GM06990 (cell line): ENCODE measurements around the gene HIRA.

Source experiments
- DNase-seq: peaks from one replicate; pipeline ENCODE4 v3.0.0-alpha.2; 2011; ENCODE audit not compliant: insufficient read length; ENCODE audit errors: extremely low read depth
- H3K27me3 ChIP-seq: replicated peaks from 2 replicates; pipeline ENCODE4 v1.6.0; 2011; ENCODE audit warnings: low read length; ENCODE audit not compliant: control insufficient read depth, insufficient read depth
- H3K36me3 ChIP-seq: 2 replicates; pipeline ENCODE4 v1.5.1; 2011; ENCODE audit warnings: low read length; ENCODE audit not compliant: control insufficient read depth, insufficient read depth
- H3K4me3 ChIP-seq: replicated peaks from 2 replicates; pipeline ENCODE4 v1.5.1; 2011; ENCODE audit warnings: low read depth, mild to moderate bottlenecking, control low read depth, low read length
- TF ChIP-seq, protein P1 (sequence below): IDR thresholded peaks from 2 replicates; pipeline ENCODE4 v1.5.1; 2011; ENCODE audit warnings: low read length, control low read depth, mild to moderate bottlenecking, inconsistent platforms; ENCODE audit not compliant: insufficient read depth, poor library complexity, severe bottlenecking

The HIRA gene

DNA sequence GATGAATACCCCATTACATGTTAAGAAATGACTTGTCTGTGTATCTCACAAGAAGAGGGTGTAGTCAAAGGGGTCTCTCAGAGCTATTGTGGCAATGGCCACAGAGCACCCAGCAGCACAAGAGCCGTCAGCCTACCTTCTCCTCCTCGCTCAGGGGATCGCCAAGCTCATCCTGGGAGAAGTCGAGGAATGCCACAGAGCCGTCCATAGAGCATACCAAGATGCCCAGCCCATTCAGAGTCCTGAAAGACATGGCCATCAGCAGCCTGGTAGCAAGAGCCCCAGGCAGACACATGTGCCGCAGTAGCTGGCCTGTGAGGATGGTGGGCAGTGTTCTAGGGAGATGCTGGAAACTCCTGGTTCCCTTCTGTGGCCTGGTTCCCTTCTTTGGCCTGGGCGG, 44.0 kb downstream of the HIRA start:
- Histone ChIP-seq H3K36me3 (peaks cover 49% of the 10 kb centered on the region), H3K4me3 (no peak overlapping the region), H3K27me3 (no peaks in the 10 kb centered on the region)
- TF ChIP-seq, protein P1, sequence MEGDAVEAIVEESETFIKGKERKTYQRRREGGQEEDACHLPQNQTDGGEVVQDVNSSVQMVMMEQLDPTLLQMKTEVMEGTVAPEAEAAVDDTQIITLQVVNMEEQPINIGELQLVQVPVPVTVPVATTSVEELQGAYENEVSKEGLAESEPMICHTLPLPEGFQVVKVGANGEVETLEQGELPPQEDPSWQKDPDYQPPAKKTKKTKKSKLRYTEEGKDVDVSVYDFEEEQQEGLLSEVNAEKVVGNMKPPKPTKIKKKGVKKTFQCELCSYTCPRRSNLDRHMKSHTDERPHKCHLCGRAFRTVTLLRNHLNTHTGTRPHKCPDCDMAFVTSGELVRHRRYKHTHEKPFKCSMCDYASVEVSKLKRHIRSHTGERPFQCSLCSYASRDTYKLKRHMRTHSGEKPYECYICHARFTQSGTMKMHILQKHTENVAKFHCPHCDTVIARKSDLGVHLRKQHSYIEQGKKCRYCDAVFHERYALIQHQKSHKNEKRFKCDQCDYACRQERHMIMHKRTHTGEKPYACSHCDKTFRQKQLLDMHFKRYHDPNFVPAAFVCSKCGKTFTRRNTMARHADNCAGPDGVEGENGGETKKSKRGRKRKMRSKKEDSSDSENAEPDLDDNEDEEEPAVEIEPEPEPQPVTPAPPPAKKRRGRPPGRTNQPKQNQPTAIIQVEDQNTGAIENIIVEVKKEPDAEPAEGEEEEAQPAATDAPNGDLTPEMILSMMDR, result no peak
- DNase-seq, result no peak

DNA sequence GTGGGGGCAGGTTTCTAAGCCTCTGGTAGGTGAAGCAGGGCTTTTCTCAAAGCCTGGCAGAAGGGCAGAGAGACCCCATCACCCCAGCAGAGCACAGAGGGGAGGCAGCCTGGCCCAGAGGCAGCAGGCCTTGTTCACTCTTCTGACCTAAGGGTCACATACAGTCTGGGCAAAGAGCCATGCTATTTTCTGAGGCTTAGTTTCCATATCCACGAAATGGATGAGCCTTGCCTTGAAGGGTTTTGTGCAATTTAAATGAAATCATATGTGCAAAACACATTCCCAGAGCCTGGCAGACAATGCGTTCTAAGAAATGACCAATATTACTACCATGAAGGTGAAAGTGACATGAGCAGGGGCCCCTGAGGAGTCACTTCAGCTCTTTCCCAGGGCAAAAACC, 44.5 kb downstream of the HIRA start:
- TF ChIP-seq, protein P1, result no peak
- Histone ChIP-seq H3K36me3 (peaks cover 48% of the 10 kb centered on the region), H3K27me3 (no peaks in the 10 kb centered on the region), H3K4me3 (no peak overlapping the region)
- no peak for DNase-seq

DNA sequence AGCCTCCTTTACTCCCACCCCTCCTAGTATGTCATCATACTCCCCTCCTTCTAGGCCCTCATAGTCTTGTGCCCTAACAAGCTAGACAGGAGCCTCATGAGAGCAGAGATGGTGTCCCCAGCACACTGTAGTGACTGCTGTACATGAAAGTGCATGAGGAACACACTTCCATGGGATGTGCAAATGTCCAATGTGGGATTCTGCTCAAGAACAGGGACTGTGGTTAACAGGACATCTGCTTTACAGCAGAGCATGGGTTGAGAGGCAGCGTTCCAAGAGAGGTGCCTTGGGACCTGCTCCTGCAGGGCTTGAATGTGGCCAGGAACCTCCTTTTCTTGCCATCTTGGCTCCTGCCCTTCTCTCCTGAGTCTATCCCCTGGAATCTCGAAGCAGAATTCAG, 45.3 kb downstream of the HIRA start:
- peaks cover 46% of the 10 kb centered on the region for H3K36me3 ChIP-seq
- TF ChIP-seq, protein P1, result no peak

DNA sequence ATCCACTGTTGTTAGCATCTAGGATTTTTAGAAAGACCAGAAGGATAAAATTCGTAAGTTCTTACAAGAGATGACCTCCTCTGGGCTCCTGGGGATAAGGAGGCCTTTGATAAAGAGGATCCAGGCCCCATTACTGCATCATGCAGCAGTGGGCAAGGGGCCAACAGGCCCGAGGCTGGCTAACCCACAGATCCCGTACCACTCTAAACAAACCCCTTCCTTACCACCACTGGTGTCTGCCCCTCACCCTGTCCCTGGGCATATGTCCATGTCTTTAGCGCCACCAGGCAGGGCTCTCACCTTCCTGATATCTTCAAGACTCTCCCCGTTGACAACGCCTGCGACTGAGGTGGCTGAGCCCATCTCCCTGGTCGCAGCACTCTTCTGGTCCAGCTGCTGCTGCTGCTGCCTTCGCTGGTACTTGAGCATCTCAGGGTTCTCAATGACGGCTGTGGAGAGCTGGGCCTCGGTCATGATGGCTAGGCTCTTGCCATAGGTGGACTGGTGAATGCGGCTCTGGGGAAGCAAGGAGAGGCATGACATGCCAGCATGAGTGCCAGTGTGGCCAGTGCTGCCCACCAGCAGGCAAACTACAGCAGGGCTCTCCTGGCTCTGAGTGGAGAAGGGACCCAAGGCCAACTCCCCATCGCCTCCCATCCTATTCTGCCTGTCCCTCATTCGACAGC, 46.2 kb downstream of the HIRA start:
- peaks cover 43% of the 10 kb centered on the region for H3K36me3 ChIP-seq
- no peak for DNase-seq
- TF ChIP-seq, protein P1, result no peak
- no peak overlapping the region for H3K4me3 ChIP-seq
- H3K27me3 ChIP-seq, result no peaks in the 10 kb centered on the region

More for the DNA sequence above, 45.3 kb downstream of the HIRA start:
- DNase-seq, result no peak
- H3K4me3 ChIP-seq, result no peak overlapping the region
- no peaks in the 10 kb centered on the region for H3K27me3 ChIP-seq

DNA sequence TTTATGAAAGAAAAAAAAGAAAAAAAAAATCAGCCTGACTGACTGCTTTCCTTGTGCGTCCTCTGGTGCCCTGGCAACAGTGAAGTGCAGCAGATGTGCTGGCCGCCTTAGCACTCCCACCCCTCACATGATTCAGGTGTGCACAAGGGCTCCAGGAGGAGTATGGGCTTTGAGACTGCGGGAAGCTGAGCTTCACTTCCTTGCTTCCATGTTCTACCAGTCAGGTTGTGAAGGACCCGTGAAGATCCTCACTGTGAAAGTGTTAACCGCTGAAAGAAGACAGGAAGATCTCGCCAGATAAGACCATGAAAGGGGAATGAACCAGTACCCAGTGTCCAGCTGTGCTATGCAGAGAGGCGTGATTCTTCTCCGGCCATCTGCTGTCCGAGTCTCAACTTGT, 48.2 kb downstream of the HIRA start:
- no peak for DNase-seq
- Histone ChIP-seq H3K27me3 (no peaks in the 10 kb centered on the region), H3K4me3 (no peak overlapping the region), H3K36me3 (peaks cover 36% of the 10 kb centered on the region)
- TF ChIP-seq, protein P1, result no peak

DNA sequence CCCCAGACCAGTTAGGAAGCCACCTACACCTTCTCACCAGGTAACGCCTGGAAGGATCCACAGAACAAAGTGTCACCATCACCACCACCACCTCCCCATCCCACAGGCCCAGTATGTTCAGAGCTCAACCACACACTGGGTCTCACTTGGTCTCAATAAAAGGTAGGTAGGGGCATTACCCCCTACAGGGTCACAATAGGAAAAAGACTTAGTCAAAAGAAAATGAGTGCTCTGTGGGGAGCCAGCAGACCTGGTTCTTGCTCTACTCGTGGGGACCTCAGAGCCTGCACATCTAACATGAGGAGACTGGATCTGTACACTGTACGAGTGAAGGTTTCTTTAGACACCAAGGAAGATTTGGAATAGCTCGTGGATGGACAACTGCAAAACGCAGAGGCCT, 49.3 kb downstream of the HIRA start:
- no peak overlapping the region for H3K4me3 ChIP-seq
- H3K36me3 ChIP-seq, result peaks cover 31% of the 10 kb centered on the region
- TF ChIP-seq, protein P1, result no peak
- DNase-seq, result no peak
- no peaks in the 10 kb centered on the region for H3K27me3 ChIP-seq
